Endothelial cell of umbilical vein (primary cell): Measurements from ENCODE around the gene ARID1B. TPM values are rescaled to one million over a fixed set of nuclear protein-coding genes. Genes with fewer than 3 reads are reported as not detected.
A peak's percentile ranks its signal among the peaks of the same experiment; 100 is the strongest.

Experiments used
- BruUV-seq: library from RNA; stranded (reverse); fragments of 400-500 nt; replicated peaks from 2 replicates; lab custom pipeline; 2021; lab: Mats Ljungman, UMichigan
- CTCF ChIA-PET: fragments of 300-600, 350-600 bp; sonication (Branson Sonifier 250); formaldehyde crosslinking; loops from one replicate; lab custom pipeline; 2021; ENCODE audit warnings: antibody characterized with exemption, inconsistent platforms; lab: Charles Lee
- POLR2A ChIA-PET: fragments of 300-600, 350-600 bp; sonication (Branson Sonifier 250); formaldehyde crosslinking; loops from one replicate; lab custom pipeline; 2021; ENCODE audit warnings: antibody characterized with exemption, inconsistent platforms; lab: Charles Lee
- DNase-seq: peaks from one replicate; pipeline ENCODE4 v3.0.0-alpha.2; 2011; ENCODE audit warnings: low read depth, low spot score
- FAIRE-seq: peaks from 2 replicates; lab custom pipeline; 2011; peaks lifted over from hg19 to GRCh38; lab: Jason Lieb, UNC
- H2AFZ ChIP-seq: 2 replicates; pipeline ENCODE4 v1.6.0; 2012; ENCODE audit warnings: low read depth, low read length, control low read depth, inconsistent platforms
- H3K27ac ChIP-seq: 2 replicates; pipeline ENCODE4 v1.5.1; 2011; ENCODE audit warnings: low read depth, mild to moderate bottlenecking, control low read depth, low read length, moderate library complexity; ENCODE audit not compliant: insufficient read depth
- H3K27me3 ChIP-seq, 2 experiments: 2 replicates each; pipeline versions ENCODE4 v1.6.0 to v1.6.1; 2011; ENCODE audit warnings: low read length in 2 of 2, mixed read lengths in 1 of 2; ENCODE audit not compliant: control insufficient read depth in 2 of 2, insufficient read depth in 2 of 2
- H3K36me3 ChIP-seq, 2 experiments: 2 replicates in 1 of 2; 3 replicates in 1 of 2; pipeline ENCODE4 v1.5.1; 2011; ENCODE audit warnings: low read length in 2 of 2, mild to moderate bottlenecking in 1 of 2, moderate library complexity in 1 of 2; ENCODE audit not compliant: control insufficient read depth in 2 of 2, insufficient read depth in 2 of 2; ENCODE audit errors: extremely low read depth in 1 of 2
- H3K4me1 ChIP-seq: 3 replicates; pipeline ENCODE4 v1.5.1; 2011; ENCODE audit warnings: mild to moderate bottlenecking, low read length; ENCODE audit not compliant: control insufficient read depth, insufficient read depth; ENCODE audit errors: extremely low read depth
- H3K4me2 ChIP-seq: 2 replicates; pipeline ENCODE4 v1.6.1; 2011; ENCODE audit warnings: low read length, control low read depth, mixed read lengths; ENCODE audit not compliant: insufficient read depth
- H3K4me3 ChIP-seq, 3 experiments: fragments of 200-600 bp in 1 of 3; sonication (generic), shearing (Covaris generic) in 1 of 3; replicated peaks in 1 of 3; 2 replicates each; pipeline ENCODE4 v1.5.1; 2011 to 2016; ENCODE audit warnings: control low read depth in 3 of 3, low read length in 3 of 3, mild to moderate bottlenecking in 2 of 3, inconsistent platforms in 1 of 3, low read depth in 1 of 3, moderate library complexity in 1 of 3; ENCODE audit not compliant: insufficient read depth in 1 of 3
- H3K79me2 ChIP-seq: 2 replicates; pipeline ENCODE4 v1.6.0; 2012; ENCODE audit warnings: low read length, inconsistent platforms; ENCODE audit not compliant: control insufficient read depth, insufficient read depth
- H3K9ac ChIP-seq: replicated peaks from 2 replicates; pipeline ENCODE3; 2011; ENCODE audit warnings: low read length, control low read depth; ENCODE audit not compliant: insufficient read depth; ENCODE audit errors: extremely low read depth
- H3K9me1 ChIP-seq: replicated peaks from 3 replicates; pipeline ENCODE4 v1.6.0; 2011; ENCODE audit warnings: mild to moderate bottlenecking, low read length; ENCODE audit not compliant: control insufficient read depth, insufficient read depth; ENCODE audit errors: extremely low read depth
- H3K9me3 ChIP-seq: replicated peaks from 2 replicates; pipeline ENCODE4 v1.5.1; 2012; ENCODE audit warnings: low read length, inconsistent platforms; ENCODE audit not compliant: control insufficient read depth, insufficient read depth
- H4K20me1 ChIP-seq: replicated peaks from 2 replicates; pipeline ENCODE3; 2011; ENCODE audit warnings: mild to moderate bottlenecking, low read length; ENCODE audit not compliant: control insufficient read depth, insufficient read depth; ENCODE audit errors: extremely low read depth
- EZH2 ChIP-seq: IDR thresholded peaks from 2 replicates; pipeline ENCODE4 v1.6.1; 2012; ENCODE audit warnings: borderline replicate concordance, low read depth, mild to moderate bottlenecking, moderate library complexity, low read length, inconsistent platforms; ENCODE audit not compliant: severe bottlenecking
- FOS ChIP-seq: IDR thresholded peaks from 2 replicates; pipeline ENCODE4 v1.6.1; 2011; ENCODE audit warnings: mild to moderate bottlenecking, low read length, moderate library complexity, borderline replicate concordance; ENCODE audit not compliant: insufficient read depth
- GATA2 ChIP-seq: IDR thresholded peaks from 2 replicates; pipeline ENCODE4 v1.7.0; 2011; ENCODE audit warnings: low read depth, mild to moderate bottlenecking, moderate library complexity, mixed read lengths, low read length; ENCODE audit not compliant: insufficient read length, insufficient read depth
- JUN ChIP-seq: IDR thresholded peaks from 2 replicates; pipeline ENCODE4 v1.6.1; 2011; ENCODE audit warnings: borderline replicate concordance, low read depth; ENCODE audit not compliant: insufficient read length, insufficient read depth
- MYC ChIP-seq: IDR thresholded peaks from one replicate; pipeline ENCODE4 v1.6.1; 2011; ENCODE audit warnings: mild to moderate bottlenecking, low read depth, low read length
- POLR2A ChIP-seq: IDR thresholded peaks from 2 replicates; pipeline ENCODE4 v1.6.1; 2012; ENCODE audit warnings: low read depth, mild to moderate bottlenecking, control low read depth, low read length
- POLR2AphosphoS5 ChIP-seq: IDR thresholded peaks from 2 replicates; pipeline ENCODE4 v1.6.1; 2012; ENCODE audit warnings: low read depth, mild to moderate bottlenecking, control low read depth, low read length, moderate library complexity; ENCODE audit not compliant: insufficient read depth
- dilution Hi-C: fragments of 300-500 bp; cut with MboI; formaldehyde crosslinking; loops from one replicate; pipeline ENCODE4 v1.15.0; 2019; ENCODE audit warnings: low sequenced_read_pairs; ENCODE audit not compliant: extremely low pct_ligation_motif_present
- intact Hi-C: fragments of 100-400 bp; cut with micrococcal nuclease; formaldehyde crosslinking; loops from one replicate; pipeline ENCODE4 v1.10.0; 2022
- polyA plus RNA-seq, 4 experiments: library from polyadenylated mRNA; depleted of rRNA in 3 of 4; stranded (reverse) in 3 of 4; unstranded in 1 of 4; fragments of >200 nt; gene quantifications; 2 replicates each; pipeline versions ENCODE4 v1.2.1 to v1.2.3, GENCODE V29; 2011 to 2012; ENCODE audit warnings: missing spikeins in 1 of 4
- total RNA-seq: library from RNA; stranded (reverse); gene quantifications from 2 replicates; pipeline ENCODE4 v1.2.3, GENCODE V29; 2021
- TF ChIP-seq, protein P1 (sequence below): IDR thresholded peaks from 2 replicates; pipeline ENCODE4 v1.6.1; 2011; ENCODE audit not compliant: insufficient read depth, insufficient read length
- TF ChIP-seq, protein P2 (sequence below), 2 donors: IDR thresholded peaks; 1 replicate in 1 of 2; 2 replicates in 1 of 2; pipeline ENCODE4 v1.5.1; 2011; ENCODE audit warnings: low read length in 2 of 2, mild to moderate bottlenecking in 2 of 2, moderate library complexity in 2 of 2, control low read depth in 1 of 2, inconsistent platforms in 1 of 2, low read depth in 1 of 2; ENCODE audit not compliant: insufficient read depth in 1 of 2; ENCODE audit errors: extremely low read depth in 1 of 2

Gene ARID1B
- total and polyA plus RNA-seq, 2 donors (not counting 3 experiments of a cell fraction or from before 2014, with no cell fraction given) = 21.8 to 89.5 TPM

DNA sequence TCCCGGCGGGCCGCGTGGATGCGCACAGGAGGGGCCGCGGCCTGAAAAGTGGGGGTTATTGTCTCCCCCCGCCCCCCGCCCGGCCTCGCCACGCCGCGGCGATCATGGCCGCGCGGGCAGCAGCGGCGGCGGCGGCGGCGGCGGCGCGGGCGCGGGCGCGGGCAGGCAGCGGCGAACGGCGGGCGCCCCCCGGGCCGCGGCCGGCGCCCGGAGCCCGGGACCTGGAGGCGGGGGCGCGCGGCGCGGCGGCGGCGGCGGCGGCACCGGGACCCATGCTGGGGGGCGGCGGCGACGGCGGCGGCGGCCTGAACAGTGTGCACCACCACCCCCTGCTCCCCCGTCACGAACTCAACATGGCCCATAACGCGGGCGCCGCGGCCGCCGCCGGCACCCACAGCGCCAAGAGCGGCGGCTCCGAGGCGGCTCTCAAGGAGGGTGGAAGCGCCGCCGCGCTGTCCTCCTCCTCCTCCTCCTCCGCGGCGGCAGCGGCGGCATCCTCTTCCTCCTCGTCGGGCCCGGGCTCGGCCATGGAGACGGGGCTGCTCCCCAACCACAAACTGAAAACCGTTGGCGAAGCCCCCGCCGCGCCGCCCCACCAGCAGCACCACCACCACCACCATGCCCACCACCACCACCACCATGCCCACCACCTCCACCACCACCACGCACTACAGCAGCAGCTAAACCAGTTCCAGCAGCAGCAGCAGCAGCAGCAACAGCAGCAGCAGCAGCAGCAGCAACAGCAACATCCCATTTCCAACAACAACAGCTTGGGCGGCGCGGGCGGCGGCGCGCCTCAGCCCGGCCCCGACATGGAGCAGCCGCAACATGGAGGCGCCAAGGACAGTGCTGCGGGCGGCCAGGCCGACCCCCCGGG, 637 bp downstream of the ARID1B start:
- dilution Hi-C loops = no loop called here
- Histone ChIP-seq H3K9ac (peak overlapping the region; percentile 94), H3K36me3 (no peaks in the 10 kb centered on the region), H3K27ac (peak overlapping the region; percentile 80), H3K79me2 (peaks cover 54% of the 10 kb centered on the region), H3K9me1 (no peaks in the 10 kb centered on the region), H4K20me1 (peaks cover 20% of the 10 kb centered on the region), H3K4me2 (peak overlapping the region; percentile 61), H3K4me3 (peak overlapping the region; percentile 56 to 97 (median 90)), H3K9me3 (no peaks in the 10 kb centered on the region), H2AFZ (peak overlapping the region; percentile 50), H3K27me3 (no peaks in the 10 kb centered on the region), H3K4me1 (peaks cover 40% of the 10 kb centered on the region)
- DNase-seq (peak; percentile 48), FAIRE-seq (no peak)
- TF ChIP-seq MYC (peak; percentile 23), EZH2 (no peak), POLR2AphosphoS5 (peak; percentile 39), JUN (no peak), GATA2 (no peak), FOS (no peak), POLR2A (peak; percentile 12)
- TF ChIP-seq, protein P1, sequence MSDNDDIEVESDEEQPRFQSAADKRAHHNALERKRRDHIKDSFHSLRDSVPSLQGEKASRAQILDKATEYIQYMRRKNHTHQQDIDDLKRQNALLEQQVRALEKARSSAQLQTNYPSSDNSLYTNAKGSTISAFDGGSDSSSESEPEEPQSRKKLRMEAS = no peak
- TF ChIP-seq, protein P2, sequence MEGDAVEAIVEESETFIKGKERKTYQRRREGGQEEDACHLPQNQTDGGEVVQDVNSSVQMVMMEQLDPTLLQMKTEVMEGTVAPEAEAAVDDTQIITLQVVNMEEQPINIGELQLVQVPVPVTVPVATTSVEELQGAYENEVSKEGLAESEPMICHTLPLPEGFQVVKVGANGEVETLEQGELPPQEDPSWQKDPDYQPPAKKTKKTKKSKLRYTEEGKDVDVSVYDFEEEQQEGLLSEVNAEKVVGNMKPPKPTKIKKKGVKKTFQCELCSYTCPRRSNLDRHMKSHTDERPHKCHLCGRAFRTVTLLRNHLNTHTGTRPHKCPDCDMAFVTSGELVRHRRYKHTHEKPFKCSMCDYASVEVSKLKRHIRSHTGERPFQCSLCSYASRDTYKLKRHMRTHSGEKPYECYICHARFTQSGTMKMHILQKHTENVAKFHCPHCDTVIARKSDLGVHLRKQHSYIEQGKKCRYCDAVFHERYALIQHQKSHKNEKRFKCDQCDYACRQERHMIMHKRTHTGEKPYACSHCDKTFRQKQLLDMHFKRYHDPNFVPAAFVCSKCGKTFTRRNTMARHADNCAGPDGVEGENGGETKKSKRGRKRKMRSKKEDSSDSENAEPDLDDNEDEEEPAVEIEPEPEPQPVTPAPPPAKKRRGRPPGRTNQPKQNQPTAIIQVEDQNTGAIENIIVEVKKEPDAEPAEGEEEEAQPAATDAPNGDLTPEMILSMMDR (IDR thresholded peaks at IDR 0.05; ENCODE audit: extremely low read depth in 1 of 2, insufficient read depth in 1 of 2, low read depth in 1 of 2, low read length in 2 of 2) = no peak
- BruUV-seq = no TSS peak
- intact Hi-C loops = loop anchor here (1.0 to 5.0 kb wide), 7 partner anchors 79 to 1451 kb away; no protein-coding TSS in a partner anchor
- ChIA-PET POLR2A (no interaction called here), CTCF (interaction anchor here (0.6 to 1.8 kb wide), 5 partner anchors 9 to 213 kb away, joined by 3 to 7 read pairs (median 3); no protein-coding TSS in a partner anchor)
